ENCODE data around the gene UBQLN4. TPM values are rescaled to one million over a fixed set of nuclear protein-coding genes. Genes with fewer than 3 reads are reported as not detected.

The UBQLN4 gene
- total RNA-seq, 1 experiment from 2014 or later, result 37.3 TPM

DNA sequence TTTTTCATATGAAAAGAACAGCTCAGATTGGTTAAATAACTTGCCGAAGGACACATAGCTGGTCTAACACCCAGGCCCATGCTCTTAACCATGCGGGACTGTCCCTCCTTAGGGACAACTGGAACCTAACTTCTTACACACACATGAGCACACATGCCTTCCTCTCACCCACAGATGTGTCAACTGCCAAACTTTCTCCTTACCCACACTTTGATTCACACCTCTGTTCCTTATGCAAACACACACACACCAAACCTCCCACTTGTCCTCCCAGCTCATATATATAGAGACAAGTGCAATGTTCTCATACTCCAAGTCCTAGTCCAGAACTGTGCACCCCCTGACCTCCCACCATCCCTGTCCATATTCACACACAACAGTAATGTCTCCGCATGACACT is 11.6 kb upstream of the UBQLN4 start:
- Mint-ChIP-seq H3K9me3 (no peaks in the 10 kb centered on the region), H3K36me3 (peaks cover 21% of the 10 kb centered on the region), H3K4me3 (no peak overlapping the region), H3K27me3 (ENCODE audit: low read depth) (no peaks in the 10 kb centered on the region), H3K27ac (no peak overlapping the region), H3K4me1 (peaks cover 40% of the 10 kb centered on the region)
- ChIA-PET POLR2A (interaction anchor here (1.4 kb wide), 1 partner anchor 12 kb away, joined by 3 read pairs; no protein-coding TSS in a partner anchor), CTCF (interaction anchor here (0.5 to 5.0 kb wide), 20 partner anchors 8 to 127 kb away, joined by 3 to 74 read pairs (median 20); partner anchors contain the start of genes ARHGEF2, LAMTOR2 and UBQLN4)
- no peak for DNase-seq (ENCODE audit: low spot score)
- no peak for ATAC-seq
- TF ChIP-seq TEAD4 (CRISPR knock-in tag; IDR thresholded peaks at IDR 0.05), result no peak
- TF ChIP-seq, protein P1, sequence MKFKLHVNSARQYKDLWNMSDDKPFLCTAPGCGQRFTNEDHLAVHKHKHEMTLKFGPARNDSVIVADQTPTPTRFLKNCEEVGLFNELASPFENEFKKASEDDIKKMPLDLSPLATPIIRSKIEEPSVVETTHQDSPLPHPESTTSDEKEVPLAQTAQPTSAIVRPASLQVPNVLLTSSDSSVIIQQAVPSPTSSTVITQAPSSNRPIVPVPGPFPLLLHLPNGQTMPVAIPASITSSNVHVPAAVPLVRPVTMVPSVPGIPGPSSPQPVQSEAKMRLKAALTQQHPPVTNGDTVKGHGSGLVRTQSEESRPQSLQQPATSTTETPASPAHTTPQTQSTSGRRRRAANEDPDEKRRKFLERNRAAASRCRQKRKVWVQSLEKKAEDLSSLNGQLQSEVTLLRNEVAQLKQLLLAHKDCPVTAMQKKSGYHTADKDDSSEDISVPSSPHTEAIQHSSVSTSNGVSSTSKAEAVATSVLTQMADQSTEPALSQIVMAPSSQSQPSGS (CRISPR knock-in tag; IDR thresholded peaks at IDR 0.05; ENCODE audit: borderline replicate concordance, low read depth), result no peak
- no peak for TF ChIP-seq SMAD3 (CRISPR knock-in tag; IDR thresholded peaks at IDR 0.05; ENCODE audit: borderline replicate concordance)
- TF ChIP-seq, protein P2, sequence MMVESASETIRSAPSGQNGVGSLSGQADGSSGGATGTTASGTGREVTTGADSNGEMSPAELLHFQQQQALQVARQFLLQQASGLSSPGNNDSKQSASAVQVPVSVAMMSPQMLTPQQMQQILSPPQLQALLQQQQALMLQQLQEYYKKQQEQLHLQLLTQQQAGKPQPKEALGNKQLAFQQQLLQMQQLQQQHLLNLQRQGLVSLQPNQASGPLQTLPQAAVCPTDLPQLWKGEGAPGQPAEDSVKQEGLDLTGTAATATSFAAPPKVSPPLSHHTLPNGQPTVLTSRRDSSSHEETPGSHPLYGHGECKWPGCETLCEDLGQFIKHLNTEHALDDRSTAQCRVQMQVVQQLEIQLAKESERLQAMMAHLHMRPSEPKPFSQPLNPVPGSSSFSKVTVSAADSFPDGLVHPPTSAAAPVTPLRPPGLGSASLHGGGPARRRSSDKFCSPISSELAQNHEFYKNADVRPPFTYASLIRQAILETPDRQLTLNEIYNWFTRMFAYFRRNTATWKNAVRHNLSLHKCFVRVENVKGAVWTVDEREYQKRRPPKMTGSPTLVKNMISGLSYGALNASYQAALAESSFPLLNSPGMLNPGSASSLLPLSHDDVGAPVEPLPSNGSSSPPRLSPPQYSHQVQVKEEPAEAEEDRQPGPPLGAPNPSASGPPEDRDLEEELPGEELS (CRISPR knock-in tag; IDR thresholded peaks at IDR 0.05), result no peak
- no peak for TF ChIP-seq ZNF121 (CRISPR knock-in tag; IDR thresholded peaks at IDR 0.05)
- TF ChIP-seq, protein P3, sequence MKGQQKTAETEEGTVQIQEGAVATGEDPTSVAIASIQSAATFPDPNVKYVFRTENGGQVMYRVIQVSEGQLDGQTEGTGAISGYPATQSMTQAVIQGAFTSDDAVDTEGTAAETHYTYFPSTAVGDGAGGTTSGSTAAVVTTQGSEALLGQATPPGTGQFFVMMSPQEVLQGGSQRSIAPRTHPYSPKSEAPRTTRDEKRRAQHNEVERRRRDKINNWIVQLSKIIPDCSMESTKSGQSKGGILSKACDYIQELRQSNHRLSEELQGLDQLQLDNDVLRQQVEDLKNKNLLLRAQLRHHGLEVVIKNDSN (CRISPR knock-in tag; IDR thresholded peaks at IDR 0.05), result no peak
- TF ChIP-seq, protein P4, sequence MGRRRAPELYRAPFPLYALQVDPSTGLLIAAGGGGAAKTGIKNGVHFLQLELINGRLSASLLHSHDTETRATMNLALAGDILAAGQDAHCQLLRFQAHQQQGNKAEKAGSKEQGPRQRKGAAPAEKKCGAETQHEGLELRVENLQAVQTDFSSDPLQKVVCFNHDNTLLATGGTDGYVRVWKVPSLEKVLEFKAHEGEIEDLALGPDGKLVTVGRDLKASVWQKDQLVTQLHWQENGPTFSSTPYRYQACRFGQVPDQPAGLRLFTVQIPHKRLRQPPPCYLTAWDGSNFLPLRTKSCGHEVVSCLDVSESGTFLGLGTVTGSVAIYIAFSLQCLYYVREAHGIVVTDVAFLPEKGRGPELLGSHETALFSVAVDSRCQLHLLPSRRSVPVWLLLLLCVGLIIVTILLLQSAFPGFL (CRISPR knock-in tag; IDR thresholded peaks at IDR 0.05; ENCODE audit: borderline replicate concordance), result no peak
- TF ChIP-seq, protein P5, sequence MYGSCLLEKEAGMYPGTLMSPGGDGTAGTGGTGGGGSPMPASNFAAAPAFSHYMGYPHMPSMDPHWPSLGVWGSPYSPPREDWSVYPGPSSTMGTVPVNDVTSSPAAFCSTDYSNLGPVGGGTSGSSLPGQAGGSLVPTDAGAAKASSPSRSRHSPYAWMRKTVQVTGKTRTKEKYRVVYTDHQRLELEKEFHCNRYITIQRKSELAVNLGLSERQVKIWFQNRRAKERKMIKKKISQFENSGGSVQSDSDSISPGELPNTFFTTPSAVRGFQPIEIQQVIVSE (CRISPR knock-in tag; IDR thresholded peaks at IDR 0.05; ENCODE audit: borderline replicate concordance), result no peak
- no peak for TF ChIP-seq MXD4 (CRISPR knock-in tag; IDR thresholded peaks at IDR 0.05; ENCODE audit: borderline replicate concordance)
- no peak for TF ChIP-seq NFATC4 (CRISPR knock-in tag; IDR thresholded peaks at IDR 0.05)
- TF ChIP-seq MYBL2 (CRISPR knock-in tag; IDR thresholded peaks at IDR 0.05), result no peak
- TF ChIP-seq, protein P6, sequence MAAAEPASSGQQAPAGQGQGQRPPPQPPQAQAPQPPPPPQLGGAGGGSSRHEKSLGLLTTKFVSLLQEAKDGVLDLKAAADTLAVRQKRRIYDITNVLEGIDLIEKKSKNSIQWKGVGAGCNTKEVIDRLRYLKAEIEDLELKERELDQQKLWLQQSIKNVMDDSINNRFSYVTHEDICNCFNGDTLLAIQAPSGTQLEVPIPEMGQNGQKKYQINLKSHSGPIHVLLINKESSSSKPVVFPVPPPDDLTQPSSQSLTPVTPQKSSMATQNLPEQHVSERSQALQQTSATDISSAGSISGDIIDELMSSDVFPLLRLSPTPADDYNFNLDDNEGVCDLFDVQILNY (CRISPR knock-in tag; IDR thresholded peaks at IDR 0.05), result no peak
- TF ChIP-seq JAZF1 (CRISPR knock-in tag; IDR thresholded peaks at IDR 0.05), result no peak
- TF ChIP-seq, protein P7, sequence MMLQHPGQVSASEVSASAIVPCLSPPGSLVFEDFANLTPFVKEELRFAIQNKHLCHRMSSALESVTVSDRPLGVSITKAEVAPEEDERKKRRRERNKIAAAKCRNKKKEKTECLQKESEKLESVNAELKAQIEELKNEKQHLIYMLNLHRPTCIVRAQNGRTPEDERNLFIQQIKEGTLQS (CRISPR knock-in tag; conservative IDR thresholded peaks at IDR 0.05), result no peak
- TF ChIP-seq, protein P8, sequence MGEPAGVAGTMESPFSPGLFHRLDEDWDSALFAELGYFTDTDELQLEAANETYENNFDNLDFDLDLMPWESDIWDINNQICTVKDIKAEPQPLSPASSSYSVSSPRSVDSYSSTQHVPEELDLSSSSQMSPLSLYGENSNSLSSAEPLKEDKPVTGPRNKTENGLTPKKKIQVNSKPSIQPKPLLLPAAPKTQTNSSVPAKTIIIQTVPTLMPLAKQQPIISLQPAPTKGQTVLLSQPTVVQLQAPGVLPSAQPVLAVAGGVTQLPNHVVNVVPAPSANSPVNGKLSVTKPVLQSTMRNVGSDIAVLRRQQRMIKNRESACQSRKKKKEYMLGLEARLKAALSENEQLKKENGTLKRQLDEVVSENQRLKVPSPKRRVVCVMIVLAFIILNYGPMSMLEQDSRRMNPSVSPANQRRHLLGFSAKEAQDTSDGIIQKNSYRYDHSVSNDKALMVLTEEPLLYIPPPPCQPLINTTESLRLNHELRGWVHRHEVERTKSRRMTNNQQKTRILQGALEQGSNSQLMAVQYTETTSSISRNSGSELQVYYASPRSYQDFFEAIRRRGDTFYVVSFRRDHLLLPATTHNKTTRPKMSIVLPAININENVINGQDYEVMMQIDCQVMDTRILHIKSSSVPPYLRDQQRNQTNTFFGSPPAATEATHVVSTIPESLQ (CRISPR knock-in tag; IDR thresholded peaks at IDR 0.05), result no peak
- TF ChIP-seq, protein P9, sequence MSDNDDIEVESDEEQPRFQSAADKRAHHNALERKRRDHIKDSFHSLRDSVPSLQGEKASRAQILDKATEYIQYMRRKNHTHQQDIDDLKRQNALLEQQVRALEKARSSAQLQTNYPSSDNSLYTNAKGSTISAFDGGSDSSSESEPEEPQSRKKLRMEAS (CRISPR knock-in tag; IDR thresholded peaks at IDR 0.05), result no peak
- TF ChIP-seq SOX15 (CRISPR knock-in tag; IDR thresholded peaks at IDR 0.05), result no peak
- no peak for TF ChIP-seq PRRX2 (CRISPR knock-in tag; IDR thresholded peaks at IDR 0.05)

All from WTC11 (cell line).